HT-29 (cell line): ENCODE measurements around the gene BTN2A1. TPM values are rescaled to one million over a fixed set of nuclear protein-coding genes. Genes with fewer than 3 reads are reported as not detected.
"Not testable (repeated sequence)": the region's sequence is repeated elsewhere in the genome, so short reads cannot be mapped to it uniquely, and the experiment has no call there.

ENCODE experiments used
- DNase-seq: peaks from one replicate; pipeline ENCODE4 v3.0.0-alpha.2; 2015; ENCODE audit warnings: low spot score
- small RNA-seq: library from RNA; depleted of rRNA; stranded (forward); fragments of <200 nt; gene quantifications from one replicate; pipeline ENCODE3, GENCODE V24; 2014
- total RNA-seq: library from RNA; depleted of rRNA; stranded (reverse); fragments of >200 nt; shearing (Covaris generic); gene quantifications from 2 replicates; pipeline ENCODE4 v1.2.3, GENCODE V29; 2014; rRNA removed

Gene BTN2A1
- total RNA-seq, 1 experiment from 2014 or later, result 9.4 TPM

DNA sequence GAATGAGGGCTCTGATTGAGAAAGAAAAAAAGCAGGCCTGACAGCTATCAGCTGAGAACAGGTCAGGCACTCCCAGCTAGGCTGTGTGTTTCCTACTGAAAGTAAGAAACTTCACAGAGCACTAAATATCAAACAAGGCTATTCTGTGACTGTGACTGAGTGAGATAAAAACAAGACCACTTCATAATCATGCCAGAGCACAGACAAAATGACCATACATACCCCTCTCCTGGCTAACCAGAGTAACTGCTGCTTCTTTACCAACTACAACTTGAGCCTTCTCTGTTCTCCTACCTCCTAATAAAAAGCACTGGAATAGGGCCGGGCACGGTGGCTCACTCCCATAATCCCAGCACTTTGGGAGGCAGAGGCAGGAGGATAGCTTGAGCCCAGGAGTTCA, 35.5 kb downstream of the BTN2A1 start:
- peak; percentile 14 for DNase-seq

GRCh38 chr6:26494117-26494516, 36.4 kb downstream of the BTN2A1 start:
- DNase-seq, result no peak

DNA sequence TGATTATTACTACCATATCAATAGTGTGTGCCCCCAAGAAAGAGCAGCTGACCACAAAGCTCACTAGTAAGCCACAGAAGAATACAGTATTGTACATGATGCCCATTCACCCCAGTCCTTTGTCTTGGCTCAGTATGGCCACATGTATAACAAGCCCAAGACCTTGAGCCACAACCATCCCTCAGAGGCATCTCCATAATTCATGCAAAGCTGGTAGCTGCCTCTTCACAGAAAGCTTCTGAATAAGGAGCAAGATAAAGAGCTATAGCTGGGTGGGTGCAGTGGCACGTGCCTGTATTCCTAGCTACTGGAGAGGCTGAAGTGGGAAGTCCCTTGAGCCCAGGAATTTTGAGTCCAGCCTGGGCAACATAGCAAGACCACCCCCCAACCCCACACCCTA, 37.5 kb downstream of the BTN2A1 start:
- DNase-seq, result no peak

DNA sequence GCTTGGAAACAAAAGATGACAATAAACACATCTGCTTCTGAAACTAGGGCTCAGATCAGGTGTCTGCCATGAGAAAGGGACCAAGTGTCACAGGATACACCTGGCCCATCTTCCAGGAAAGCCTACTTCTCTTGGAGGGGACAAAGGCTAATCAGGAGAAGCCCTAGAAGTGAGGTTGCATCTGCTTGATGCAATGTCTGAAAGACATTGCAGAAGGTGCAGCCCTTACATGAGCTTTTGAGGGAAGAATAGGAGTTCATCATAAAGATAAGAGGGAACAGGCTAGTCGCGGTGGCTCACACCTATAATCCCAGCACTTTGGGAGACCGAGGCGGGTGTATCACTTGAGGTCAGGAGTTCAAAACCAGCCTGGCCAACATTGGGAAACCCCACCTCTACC, 39.9 kb downstream of the BTN2A1 start:
- DNase-seq, result no peak

DNA sequence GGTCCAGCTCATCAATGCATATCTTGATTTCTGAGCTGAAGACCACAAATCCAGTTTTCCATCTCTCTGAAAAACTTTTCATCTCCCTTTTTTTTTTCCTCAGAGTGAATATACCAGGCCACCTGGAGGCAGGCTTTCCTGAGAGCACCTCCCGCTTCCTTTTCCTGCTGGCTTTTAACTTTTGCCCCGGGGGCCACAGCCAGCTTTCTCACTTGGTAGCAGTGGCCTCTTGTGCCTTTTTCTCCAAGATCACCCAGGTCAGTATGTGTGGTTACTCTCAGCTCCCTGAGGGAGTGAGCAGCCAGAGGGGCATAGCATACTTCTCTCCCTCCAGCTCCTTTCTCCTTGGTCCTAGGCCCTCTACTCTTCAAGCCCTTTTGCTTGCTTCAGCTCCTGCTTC, 42.3 kb downstream of the BTN2A1 start, which contains the start of gene BTN1A1:
Gene BTN1A1 (plus strand): TSS at position 202 of the 400 bp plus-strand sequence. CDS start 984 bp downstream, outside the sequence.
- DNase-seq, result no peak

- DNase-seq, result no peak
These were observed 43.8 kb downstream of the BTN2A1 start for GRCh38 chr6:26501482-26501986.

DNA sequence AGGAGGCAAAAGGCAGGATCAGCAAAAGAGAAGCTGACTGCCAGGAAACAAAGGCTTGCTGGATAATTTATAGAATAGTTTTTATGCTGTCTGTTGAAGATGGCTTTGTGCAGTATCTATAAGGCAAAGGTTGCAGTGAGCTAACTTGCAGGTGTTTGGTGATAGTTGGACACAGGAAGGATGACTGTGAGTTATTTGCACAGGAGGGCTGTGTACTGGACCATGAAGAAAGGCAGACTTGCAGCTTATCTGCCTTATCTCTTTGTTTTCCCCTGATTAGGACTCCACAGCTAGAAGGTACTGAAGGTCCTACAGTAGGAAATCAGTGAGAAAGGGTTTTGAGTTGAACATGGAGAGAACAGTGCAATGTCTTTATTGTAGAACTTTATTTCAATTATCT, 44.4 kb downstream of the BTN2A1 start:
- DNase-seq, result no peak

DNA sequence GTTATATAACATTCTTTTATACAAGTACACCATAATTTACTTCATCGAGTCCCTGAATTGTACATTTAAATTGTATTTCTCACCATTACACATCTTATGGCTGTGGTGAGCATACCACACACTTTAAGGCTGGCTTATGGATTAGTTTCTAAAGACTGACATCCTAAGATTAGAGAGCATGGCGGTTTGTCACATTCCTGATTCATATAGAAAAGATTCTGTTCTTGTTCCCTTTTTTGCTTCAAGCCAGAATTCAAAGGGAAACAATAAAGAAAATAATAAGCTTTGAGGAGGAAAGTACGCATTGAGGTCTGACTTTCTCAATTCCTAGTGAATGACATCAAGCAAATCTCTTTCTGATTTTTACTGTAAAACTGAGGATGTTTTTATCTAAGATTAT, 44.9 kb downstream of the BTN2A1 start:
- no peak for DNase-seq

GRCh38 chr6:26507658-26508057, 49.9 kb downstream of the BTN2A1 start:
- no peak for DNase-seq

- DNase-seq, result not testable (repeated sequence)
These were observed 53.3 kb downstream of the BTN2A1 start for GRCh38 chr6:26511033-26511432.

DNA sequence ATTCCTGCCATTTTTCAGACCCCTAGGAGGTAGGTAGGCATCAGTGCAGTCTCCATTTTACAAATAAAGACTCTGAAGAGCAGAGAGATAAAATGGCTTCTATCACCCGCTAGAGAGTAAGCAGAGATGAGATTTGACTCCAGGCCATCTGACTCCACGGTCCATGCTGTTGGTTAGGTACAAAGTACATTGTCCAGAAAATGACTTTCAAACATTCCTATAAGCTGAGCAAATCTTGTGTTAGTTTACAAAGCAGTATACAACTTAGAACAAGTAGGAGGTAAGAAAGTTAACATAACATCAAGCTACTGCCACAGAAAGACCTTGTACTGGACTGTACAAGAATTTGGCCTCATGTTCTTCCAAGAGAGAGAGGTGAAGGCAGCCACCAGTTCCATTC, 57.2 kb downstream of the BTN2A1 start:
- no peak for DNase-seq

DNA sequence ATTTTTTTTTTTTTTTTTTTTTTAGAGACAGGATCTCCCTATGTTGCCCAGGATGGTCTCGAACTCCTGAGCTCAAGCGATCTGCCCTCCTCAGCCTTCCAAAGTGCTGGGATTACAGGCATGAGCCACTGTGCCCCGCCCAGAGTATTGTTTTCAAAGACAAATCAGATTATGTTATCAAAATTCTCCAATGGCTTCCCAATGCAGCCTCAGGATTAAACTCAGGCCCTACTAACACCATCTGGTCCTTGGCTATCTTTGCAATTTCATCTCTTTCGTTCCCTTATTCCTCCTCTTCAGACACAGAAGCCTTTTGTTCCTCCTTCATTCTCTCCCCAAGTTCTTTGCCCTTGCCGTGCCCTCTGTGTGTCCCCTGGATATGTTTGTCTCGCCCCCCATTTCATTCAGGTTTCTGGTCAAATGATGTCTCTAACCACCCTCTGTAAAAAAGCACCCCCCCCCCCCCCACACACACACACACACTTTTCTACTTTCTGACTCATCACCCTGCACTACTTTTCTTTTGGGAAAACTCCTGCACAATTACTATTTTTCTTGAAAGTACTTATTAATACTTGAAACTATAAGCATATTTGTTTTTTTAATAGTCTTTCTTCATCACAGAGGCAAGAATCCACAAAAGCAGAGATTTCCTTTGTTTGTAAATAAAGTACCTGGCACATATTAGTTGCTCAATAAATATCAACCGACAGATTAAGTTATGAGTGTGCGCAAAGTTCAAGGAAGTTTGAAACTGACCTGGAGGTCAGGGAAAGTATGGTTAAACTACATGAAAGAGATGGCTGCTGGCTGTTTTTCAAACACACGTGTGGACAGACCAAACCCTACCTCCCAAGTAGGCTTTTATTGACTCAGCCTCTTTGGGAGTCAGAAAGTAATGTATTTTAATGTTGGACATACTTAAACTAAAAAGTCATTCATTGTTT, 59.0 kb downstream of the BTN2A1 start:
- no peak for DNase-seq

Small RNAs within 50 kb of the gene (small RNA-seq; reads per million reads assigned to genes)
- not detected for gene RNU6-502P

Other genes starting within 250 kb of the BTN2A1 start
- gene BTN3A2, start 92.8 kb upstream of the BTN2A1 start, total RNA-seq, result 5.5 and 9.4 TPM in 2 replicates
- gene BTN2A2, start 74.8 kb upstream of the BTN2A1 start, total RNA-seq, result 3.5 and 5.3 TPM in 2 replicates
- gene BTN3A1, start 55.7 kb upstream of the BTN2A1 start, total RNA-seq, result 3.1 and 4.5 TPM in 2 replicates
- 1.3 and 3.7 TPM in 2 replicates for gene BTN3A3, start 17.5 kb upstream of the BTN2A1 start, total RNA-seq
- not detected in 2 replicates for gene BTN1A1, start 42.3 kb downstream of the BTN2A1 start, total RNA-seq
- 23.6 and 26.3 TPM in 2 replicates for gene HMGN4, start 80.4 kb downstream of the BTN2A1 start, total RNA-seq
- 27.0 and 32.2 TPM in 2 replicates for gene ABT1, start 139.0 kb downstream of the BTN2A1 start, total RNA-seq
- 7.0 and 21.5 TPM in 2 replicates for gene ZNF322, start 201.8 kb downstream of the BTN2A1 start, total RNA-seq